Astrocyte of the spinal cord (primary cell): Measurements from ENCODE around the gene CST9.
"Not testable (repeated sequence)": the region's sequence is repeated elsewhere in the genome, so short reads cannot be mapped to it uniquely, and the experiment has no call there.

ENCODE experiments used
- DNase-seq: peaks from one replicate; pipeline ENCODE4 v3.0.0; 2011; ENCODE audit warnings: low read depth, low spot score
- H3K4me3 ChIP-seq: 2 replicates; pipeline ENCODE4 v1.5.1; 2011; ENCODE audit warnings: low read depth, mild to moderate bottlenecking, low read length, moderate library complexity
- in situ Hi-C: cut with HindIII; loops from 2 replicates; pipeline ENCODE4 v1.10.0; 2017; ENCODE audit warnings: low sequenced_read_pairs
- TF ChIP-seq, protein P1 (sequence below): IDR thresholded peaks from 2 replicates; pipeline ENCODE4 v1.5.1; 2012; ENCODE audit warnings: low read depth, mild to moderate bottlenecking, low read length, inconsistent platforms

The CST9 gene

DNA sequence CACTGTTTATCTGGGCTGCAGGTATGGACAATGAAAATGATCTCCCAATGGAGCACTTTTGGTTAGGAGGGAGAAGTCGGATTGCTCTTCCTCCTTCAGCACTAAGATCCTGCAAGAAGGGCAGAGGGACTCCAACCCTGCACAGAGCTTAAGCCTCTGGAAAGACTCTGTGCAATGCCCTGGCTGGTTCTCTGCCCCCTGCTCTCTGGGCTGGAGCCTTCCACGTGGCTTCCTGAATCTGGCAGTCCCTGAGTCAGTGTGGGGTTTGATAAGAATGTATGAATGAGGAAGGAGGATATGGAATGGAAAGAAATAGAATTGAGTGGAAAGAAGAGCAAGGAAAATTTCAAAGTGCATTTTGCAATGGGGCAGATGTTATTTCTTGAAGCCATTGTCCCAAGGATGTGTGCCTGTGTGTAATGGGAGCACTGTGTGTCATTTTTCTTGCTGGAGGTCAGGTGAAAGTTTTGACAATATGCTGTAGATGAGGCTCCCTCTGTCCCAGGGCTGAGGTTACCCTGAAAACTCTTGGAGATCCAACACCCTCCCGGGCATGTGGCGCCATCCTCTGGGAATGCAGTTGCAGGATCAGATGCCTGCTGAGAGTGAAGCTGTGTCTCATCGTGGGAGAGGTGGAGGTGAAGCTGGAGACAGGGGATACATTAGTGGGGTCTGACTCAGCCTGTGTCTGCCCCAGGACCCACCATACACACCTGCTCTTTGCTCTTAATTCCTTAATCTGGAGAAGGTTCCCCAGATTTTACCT lies 21.1 kb downstream of the CST9 start:
- DNase-seq: no peak
- in situ Hi-C loops: no loop called here
- TF ChIP-seq, protein P1, sequence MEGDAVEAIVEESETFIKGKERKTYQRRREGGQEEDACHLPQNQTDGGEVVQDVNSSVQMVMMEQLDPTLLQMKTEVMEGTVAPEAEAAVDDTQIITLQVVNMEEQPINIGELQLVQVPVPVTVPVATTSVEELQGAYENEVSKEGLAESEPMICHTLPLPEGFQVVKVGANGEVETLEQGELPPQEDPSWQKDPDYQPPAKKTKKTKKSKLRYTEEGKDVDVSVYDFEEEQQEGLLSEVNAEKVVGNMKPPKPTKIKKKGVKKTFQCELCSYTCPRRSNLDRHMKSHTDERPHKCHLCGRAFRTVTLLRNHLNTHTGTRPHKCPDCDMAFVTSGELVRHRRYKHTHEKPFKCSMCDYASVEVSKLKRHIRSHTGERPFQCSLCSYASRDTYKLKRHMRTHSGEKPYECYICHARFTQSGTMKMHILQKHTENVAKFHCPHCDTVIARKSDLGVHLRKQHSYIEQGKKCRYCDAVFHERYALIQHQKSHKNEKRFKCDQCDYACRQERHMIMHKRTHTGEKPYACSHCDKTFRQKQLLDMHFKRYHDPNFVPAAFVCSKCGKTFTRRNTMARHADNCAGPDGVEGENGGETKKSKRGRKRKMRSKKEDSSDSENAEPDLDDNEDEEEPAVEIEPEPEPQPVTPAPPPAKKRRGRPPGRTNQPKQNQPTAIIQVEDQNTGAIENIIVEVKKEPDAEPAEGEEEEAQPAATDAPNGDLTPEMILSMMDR: no peak
- H3K4me3 ChIP-seq: no peak overlapping the region

DNA sequence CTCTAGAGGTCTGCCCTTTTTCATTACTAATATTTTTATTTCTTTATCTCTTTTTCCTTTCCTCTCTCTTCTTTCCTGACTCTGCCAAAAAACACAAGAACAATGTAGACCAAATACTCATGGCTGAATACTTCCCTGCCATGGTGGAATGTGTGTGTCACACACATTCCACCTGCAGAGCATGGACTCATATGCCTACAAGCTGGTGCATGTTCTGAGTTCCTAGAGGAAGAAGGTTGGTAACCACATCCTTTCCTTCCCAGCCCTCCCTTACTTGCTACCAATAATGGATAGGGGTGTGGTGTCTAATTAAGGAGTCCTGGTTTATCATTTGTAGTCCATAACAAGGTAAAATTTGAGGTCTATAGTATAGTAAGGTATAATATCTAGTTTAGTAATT lies 22.2 kb downstream of the CST9 start:
- no peak for DNase-seq
- no peak overlapping the region for H3K4me3 ChIP-seq
- TF ChIP-seq, protein P1: no peak
- in situ Hi-C loops: no loop called here

DNA sequence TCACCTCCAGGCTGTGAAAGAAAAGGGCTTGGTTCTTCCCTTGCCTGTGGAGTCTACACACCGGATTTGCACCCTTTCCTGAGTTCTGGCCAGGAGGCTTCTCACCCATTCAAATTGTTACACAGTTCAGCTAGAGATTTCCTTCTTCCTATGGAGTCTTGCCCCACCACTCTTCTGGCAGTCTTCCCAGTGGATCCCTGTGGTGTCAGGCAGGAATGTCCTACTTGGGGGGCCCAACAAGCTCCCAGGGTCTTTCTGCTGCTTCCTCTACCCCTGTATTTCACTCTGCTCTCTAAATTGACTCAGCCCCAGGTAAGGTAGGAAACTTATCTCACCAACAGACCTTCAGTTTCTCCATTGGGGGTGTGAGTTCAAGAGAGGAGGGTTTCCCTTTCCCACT lies 23.4 kb downstream of the CST9 start:
- TF ChIP-seq, protein P1: no peak
- no peak for DNase-seq
- no peak overlapping the region for H3K4me3 ChIP-seq
- in situ Hi-C loops: no loop called here

DNA sequence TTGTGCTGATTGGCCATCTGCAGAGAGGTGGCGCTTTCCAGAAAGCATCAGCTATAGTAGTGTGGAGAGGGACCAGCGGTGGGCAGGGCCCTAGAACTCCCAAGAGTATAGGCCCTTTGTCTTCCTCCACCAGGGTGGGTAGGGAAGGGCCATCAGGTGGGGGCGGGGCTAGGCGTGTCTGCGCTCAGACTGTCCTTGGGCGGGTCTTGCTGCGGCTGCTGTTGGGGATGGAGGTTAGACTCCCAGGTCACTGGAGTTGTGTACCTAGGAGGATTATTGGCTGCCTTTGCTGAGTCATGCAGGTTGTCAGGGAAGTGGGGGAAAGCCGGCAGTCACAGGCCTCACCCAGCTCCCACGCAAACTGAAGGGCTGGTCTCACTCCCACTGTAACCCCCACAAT lies 23.9 kb downstream of the CST9 start:
- in situ Hi-C loops, H3K4me3 ChIP-seq, DNase-seq: not testable (repeated sequence)

DNA sequence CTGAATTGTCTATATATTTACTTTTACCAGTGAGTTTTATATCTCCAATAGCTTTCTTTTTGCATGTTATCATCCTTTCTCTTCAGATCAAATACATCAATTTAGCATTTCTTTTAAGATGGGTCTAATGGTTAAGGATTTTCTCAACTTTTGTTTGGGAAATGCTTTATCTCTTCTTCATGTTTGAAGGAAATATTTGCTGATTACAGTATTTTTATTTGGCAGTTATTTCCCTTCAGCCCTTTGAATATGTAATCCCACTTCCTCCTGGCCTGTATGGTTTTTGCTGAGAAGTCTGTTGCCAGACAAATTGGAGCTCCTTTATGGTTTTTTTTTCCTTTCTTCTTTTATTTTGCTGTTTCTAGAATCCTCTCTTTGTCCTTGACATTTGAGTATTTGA lies 30.7 kb downstream of the CST9 start:
- TF ChIP-seq, protein P1: no peak
- in situ Hi-C loops: no loop called here
- no peak for DNase-seq
- H3K4me3 ChIP-seq: no peak overlapping the region

DNA sequence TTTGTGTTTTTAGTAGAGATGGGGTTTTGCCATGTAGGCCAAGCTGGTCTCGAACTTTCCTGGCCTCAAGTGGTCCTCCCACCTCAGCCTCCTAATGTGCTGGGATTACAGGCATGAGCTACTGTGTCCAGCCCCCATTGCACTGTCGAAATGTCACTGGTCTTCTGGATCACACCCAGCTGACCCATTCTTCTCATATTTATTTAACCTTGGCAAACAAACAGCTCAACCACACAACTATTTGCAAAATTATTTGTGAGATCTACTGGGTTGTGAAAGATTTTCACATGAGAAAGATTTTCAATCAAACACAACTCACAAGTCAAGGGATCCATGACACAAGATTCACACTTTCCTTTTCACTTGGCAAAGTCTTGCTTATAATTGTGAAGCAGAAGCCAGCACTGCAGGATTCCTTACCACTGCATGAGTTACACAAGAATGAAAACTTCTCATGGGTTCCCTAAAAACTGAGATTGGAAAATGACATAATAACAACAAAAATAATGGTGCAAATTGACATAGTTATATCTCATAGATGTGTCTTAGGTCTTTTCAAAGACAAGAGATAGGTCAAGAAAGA lies 35.4 kb downstream of the CST9 start:
- in situ Hi-C loops: no loop called here
- no peak for DNase-seq
- TF ChIP-seq, protein P1: no peak
- no peak overlapping the region for H3K4me3 ChIP-seq

DNA sequence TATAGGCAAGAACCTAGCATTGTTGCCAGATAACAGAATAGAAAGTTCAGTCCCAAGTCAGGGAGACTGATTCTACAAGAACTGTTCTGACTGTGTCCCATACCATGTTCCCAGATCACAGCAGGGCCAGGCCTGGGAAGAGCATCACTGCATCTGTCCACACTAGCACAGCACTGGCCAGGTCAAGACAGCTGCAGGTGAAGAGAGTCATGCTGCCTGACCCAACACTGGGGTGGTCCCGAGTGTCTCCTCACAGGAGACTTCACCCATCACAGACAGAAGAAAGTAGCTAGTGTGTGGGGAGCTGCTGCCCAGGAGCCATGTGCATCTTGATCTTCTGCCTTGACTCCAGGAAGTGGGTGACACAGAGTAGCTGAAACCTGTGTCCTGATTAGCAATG lies 36.1 kb downstream of the CST9 start:
- no peak for DNase-seq
- in situ Hi-C loops: no loop called here
- TF ChIP-seq, protein P1: no peak
- H3K4me3 ChIP-seq: no peak overlapping the region
